Sigmoid colon (tissue), 4 donors: ENCODE results near the gene ADGRG2.

Experiments
- CTCF ChIP-seq, 4 experiments: fragments of 450-650 bp in 3 of 4; fragments of 200-600 bp in 1 of 4; IDR thresholded peaks; one replicate each; pipeline ENCODE4 v1.5.1; 2016 to 2019; ENCODE audit warnings: antibody characterized with exemption in 4 of 4, mild to moderate bottlenecking in 3 of 4, moderate library complexity in 2 of 4
- POLR2AphosphoS5 ChIP-seq, 4 donors: sonication (generic); formaldehyde crosslinking; IDR thresholded peaks; one replicate each; pipeline ENCODE4 v1.6.1; 2017; ENCODE audit warnings: antibody characterized with exemption in 4 of 4

- TF ChIP-seq CTCF (IDR thresholded peaks at IDR 0.05) (no peak), POLR2AphosphoS5 (IDR thresholded peaks at IDR 0.05) (no peak)
These were observed 15.2 kb downstream of the ADGRG2 start for GRCh38 chrX:19107035-19107434.
